Prostate gland (tissue), 2 donors: ENCODE results near the gene THSD7A.

ENCODE experiments used
- POLR2A ChIP-seq: fragments of 450-650 bp; IDR thresholded peaks from one replicate; pipeline ENCODE4 v1.6.1; 2016; ENCODE audit warnings: antibody characterized with exemption, mild to moderate bottlenecking
- TF ChIP-seq, protein P1 (sequence below), 4 experiments: fragments of 200-600 bp in 2 of 4; fragments of 450-650 bp in 2 of 4; sonication (generic) in 2 of 4; IDR thresholded peaks; 1 replicate in 3 of 4; 2 replicates in 1 of 4; pipeline ENCODE4 v1.5.1; 2016 to 2019; ENCODE audit warnings: antibody characterized with exemption in 4 of 4, mild to moderate bottlenecking in 2 of 4, moderate library complexity in 2 of 4

DNA sequence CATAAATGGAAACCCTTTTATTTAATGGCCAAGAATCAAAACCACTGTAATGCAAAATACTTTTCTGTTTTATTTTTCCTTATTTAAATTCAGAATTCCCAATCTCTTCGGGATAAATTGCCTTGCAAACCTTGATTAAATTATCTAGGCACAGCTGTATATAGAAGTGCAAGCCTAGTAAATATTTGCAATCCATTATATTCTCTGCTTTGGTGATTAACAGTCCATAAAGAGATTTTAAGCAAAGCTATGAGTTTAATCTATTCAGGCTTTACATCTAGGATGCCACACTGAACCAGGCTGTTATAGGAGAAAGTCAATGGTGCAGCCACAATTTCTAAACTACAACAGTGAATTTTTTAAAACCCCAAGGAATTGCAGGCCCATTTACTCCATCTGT lies 43.6 kb upstream of the THSD7A start:
- TF ChIP-seq, protein P1, sequence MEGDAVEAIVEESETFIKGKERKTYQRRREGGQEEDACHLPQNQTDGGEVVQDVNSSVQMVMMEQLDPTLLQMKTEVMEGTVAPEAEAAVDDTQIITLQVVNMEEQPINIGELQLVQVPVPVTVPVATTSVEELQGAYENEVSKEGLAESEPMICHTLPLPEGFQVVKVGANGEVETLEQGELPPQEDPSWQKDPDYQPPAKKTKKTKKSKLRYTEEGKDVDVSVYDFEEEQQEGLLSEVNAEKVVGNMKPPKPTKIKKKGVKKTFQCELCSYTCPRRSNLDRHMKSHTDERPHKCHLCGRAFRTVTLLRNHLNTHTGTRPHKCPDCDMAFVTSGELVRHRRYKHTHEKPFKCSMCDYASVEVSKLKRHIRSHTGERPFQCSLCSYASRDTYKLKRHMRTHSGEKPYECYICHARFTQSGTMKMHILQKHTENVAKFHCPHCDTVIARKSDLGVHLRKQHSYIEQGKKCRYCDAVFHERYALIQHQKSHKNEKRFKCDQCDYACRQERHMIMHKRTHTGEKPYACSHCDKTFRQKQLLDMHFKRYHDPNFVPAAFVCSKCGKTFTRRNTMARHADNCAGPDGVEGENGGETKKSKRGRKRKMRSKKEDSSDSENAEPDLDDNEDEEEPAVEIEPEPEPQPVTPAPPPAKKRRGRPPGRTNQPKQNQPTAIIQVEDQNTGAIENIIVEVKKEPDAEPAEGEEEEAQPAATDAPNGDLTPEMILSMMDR (IDR thresholded peaks at IDR 0.05) = no peak
- no peak for TF ChIP-seq POLR2A
